T47D (cell line): ENCODE results near the gene FBLN1.

ENCODE experiments used
- DNase-seq, 2 experiments: peaks; one replicate each; pipeline versions ENCODE4 v3.0.0 to v3.0.0-alpha.2; 2011 to 2012; ENCODE audit warnings: low read depth in 1 of 2, low spot score in 1 of 2
- JUND ChIP-seq: IDR thresholded peaks from 2 replicates; pipeline ENCODE4 v1.6.1; 2012; ENCODE audit warnings: low read depth
- in situ Hi-C: cut with HindIII; loops from 2 replicates; pipeline ENCODE4 v1.10.0; 2016; ENCODE audit warnings: low sequenced_read_pairs, low pct_unique_long_range_greater_than_20kb

FBLN1 gene

DNA sequence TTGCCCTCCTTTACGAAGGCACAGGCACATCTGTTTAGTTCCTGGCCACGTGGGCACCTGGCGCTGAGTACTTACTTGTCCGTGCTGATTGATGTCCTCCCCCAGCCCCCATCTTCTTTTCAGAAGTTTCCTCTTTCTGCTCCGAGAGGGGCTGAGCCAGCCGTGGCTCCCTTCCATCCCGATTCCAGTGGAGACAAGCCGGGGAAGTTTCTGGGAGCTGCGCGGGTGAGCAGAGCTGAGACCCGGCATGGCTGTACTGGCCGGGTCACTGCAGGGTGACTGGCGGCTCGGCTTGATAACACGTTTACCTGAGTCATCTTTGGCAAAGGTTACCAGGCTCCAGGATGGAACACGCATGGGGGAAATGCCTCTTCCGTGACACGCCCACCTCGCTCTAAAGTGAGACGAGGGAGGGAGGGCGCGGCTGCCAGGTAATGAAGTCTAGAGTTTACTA is 123.5 kb downstream of the FBLN1 start:
- DNase-seq, result no peak
- in situ Hi-C loops, result no loop called here
- TF ChIP-seq JUND, result no peak

- DNase-seq, result no peak
- in situ Hi-C loops, result no loop called here
- TF ChIP-seq JUND, result no peak
Observed at GRCh38 chr22:45627489-45628233, 125.0 kb downstream of the FBLN1 start.

DNA sequence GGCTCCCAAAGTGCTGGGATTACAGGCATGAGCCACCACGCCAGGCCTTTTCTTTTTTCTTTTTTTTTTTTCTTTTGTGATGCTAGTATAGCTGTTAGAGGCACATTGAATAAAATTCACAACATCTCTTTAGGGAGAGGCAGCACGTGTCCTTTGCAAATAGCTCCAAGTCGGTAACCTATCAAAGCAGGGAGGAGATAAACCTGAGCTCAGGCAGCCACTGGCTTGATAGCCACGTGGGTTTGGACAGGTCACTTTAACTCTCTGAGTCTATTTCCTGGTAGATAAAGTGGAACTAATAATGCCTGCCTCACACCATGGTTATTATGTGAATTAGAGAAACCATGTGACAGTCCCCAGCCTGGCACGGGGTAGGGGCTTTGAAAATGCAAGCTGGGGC is 125.8 kb downstream of the FBLN1 start:
- no peak for TF ChIP-seq JUND
- no peak for DNase-seq
- in situ Hi-C loops, result no loop called here

DNA sequence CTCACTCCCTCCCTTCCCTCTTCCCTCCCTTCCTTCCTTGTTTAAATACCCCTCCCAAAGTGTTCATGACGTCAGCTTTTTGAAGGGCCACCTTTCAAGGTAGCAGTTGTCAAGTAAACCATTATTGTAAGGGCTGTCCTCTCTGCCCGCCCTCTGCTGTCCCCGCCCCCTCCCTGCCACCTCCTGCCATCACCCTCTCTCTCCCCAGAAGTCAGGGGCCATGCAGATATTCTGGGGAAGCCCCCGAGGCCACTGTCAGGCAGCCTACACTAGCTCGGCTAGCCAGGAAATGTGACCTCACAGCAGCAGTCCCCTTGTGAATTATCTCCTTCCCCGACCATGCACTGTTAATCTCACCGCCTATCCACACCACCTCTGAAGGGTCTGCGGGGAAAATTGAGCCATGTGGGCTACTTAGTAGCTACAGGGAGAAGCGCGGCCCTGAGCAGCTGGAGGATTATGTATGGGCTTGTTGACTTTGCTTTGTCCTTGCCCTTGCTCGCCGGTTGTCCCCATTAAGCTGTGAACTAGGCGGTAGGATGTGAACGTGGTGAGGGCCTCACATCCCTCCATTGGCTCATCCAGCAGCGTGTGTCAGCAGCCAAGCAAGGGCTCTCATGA is 126.9 kb downstream of the FBLN1 start:
- no peak for DNase-seq
- TF ChIP-seq JUND, result no peak
- in situ Hi-C loops, result no loop called here

GRCh38 chr22:45630436-45630835 is 127.8 kb downstream of the FBLN1 start:
- in situ Hi-C loops, result no loop called here
- TF ChIP-seq JUND, result no peak

DNA sequence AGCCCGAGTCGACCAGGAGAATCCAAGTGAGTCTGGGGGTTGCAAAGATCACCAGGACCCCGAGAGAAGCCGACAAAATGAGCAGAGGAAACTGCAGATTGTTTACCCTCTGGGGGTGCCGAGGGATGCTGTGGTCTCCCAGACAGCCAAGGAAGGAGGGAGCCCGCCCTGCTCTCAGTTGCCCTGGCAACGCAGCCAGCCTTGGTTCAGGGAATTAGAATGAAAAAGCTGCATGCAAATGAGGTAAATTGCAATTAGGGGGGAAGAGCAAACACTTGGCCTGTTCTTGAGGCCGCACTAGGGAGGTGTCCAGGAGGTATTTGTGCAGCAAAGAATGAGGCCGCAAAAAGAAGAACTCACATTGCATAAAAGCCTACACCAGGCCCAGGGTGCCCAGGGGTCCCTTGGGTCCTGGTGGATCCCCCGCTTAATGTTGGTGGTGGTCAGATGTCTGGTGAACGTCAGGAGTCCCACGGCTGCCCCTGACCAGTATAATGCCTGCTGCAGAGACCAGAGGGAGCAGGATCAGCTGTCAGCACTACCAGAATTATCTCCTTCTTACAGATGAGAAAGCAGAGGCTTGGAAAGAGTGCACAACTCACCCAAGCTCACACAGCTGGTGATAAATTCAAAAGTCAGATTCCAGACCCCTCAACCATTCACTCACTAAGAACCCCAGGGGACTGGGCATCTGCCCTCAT is 128.6 kb downstream of the FBLN1 start:
- no peak for DNase-seq
- in situ Hi-C loops, result no loop called here

More at GRCh38 chr22:45630436-45630835, 127.8 kb downstream of the FBLN1 start:
- DNase-seq, result no peak

GRCh38 chr22:45631841-45632238 is 129.2 kb downstream of the FBLN1 start:
- no peak for TF ChIP-seq JUND
- in situ Hi-C loops, result no loop called here
- no peak for DNase-seq

More for the DNA sequence above, 128.6 kb downstream of the FBLN1 start:
- no peak for TF ChIP-seq JUND

- no peak for TF ChIP-seq JUND
- in situ Hi-C loops, result no loop called here
- DNase-seq, result no peak
Observed at GRCh38 chr22:45632791-45633515, 130.3 kb downstream of the FBLN1 start.

DNA sequence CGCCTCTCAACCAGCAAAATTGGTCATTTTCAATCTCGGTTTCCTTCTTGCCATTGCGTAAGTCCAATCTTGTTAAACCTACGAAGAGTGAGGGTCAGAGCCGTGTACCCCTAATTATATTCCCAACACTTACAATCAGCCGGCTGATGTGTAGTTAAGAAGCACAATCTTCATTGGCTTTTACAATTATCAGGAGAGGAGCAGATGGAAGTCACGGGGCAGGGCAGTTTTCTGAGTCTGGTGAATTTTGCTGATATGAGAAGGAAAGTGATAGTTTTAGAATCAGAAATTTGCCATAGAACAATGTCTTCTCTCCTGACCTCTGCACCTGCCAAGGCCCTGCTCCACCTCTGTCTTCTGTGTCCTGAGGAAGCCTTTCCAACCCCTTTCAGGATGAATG is 134.0 kb downstream of the FBLN1 start:
- DNase-seq, result no peak
- no peak for TF ChIP-seq JUND
- in situ Hi-C loops, result no loop called here

GRCh38 chr22:45638197-45638596 is 135.5 kb downstream of the FBLN1 start:
- DNase-seq, result no peak
- in situ Hi-C loops, result no loop called here
- TF ChIP-seq JUND, result no peak

- no peak for TF ChIP-seq JUND
- DNase-seq, result no peak
- in situ Hi-C loops, result no loop called here
Observed at GRCh38 chr22:45638834-45639746, 136.4 kb downstream of the FBLN1 start.

DNA sequence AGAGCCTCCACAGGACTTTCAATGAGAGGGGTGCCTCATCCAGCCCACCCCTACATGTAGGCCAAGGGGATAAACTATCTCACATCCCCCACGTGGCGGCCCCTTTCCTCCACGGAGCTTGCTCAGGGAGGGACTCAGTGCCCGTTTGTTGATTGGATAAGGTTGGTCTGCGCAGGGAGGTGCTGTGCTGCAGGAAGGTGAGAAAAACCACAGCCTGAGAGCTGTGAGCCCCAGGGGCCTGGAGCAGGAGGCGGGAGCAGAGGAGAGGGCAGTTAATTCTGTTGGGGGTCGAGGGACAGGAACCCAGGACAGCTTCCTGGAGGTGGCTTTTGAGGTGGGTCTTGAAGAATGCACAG is 137.0 kb downstream of the FBLN1 start:
- no peak for TF ChIP-seq JUND
- DNase-seq, result no peak
- in situ Hi-C loops, result no loop called here
